Astrocyte (in vitro differentiated cells and primary cell): ENCODE data around the gene MRPS11. TPM values are rescaled to one million over a fixed set of nuclear protein-coding genes. Genes with fewer than 3 reads are reported as not detected.
"Not testable (repeated sequence)": the region's sequence is repeated elsewhere in the genome, so short reads cannot be mapped to it uniquely, and the experiment has no call there.

Experiments
- DNase-seq: peaks from one replicate; pipeline ENCODE4 v3.0.0-alpha.2; 2010; ENCODE audit warnings: low read depth
- FAIRE-seq: peaks from 2 replicates; lab custom pipeline; 2011; peaks lifted over from hg19 to GRCh38; lab: Jason Lieb, UNC
- H2AFZ ChIP-seq: 2 replicates; pipeline ENCODE4 v1.6.0; 2012; ENCODE audit warnings: low read depth, low read length, inconsistent platforms
- H3K27ac ChIP-seq: 2 replicates; pipeline ENCODE4 v1.5.1; 2011; ENCODE audit warnings: low read depth, low read length, inconsistent platforms
- H3K27me3 ChIP-seq: 2 replicates; pipeline ENCODE4 v1.6.0; 2011; ENCODE audit warnings: low read length, inconsistent platforms; ENCODE audit not compliant: insufficient read depth
- H3K36me3 ChIP-seq: 2 replicates; pipeline ENCODE4 v1.5.1; 2011; ENCODE audit warnings: low read length, inconsistent platforms; ENCODE audit not compliant: insufficient read depth
- H3K4me1 ChIP-seq: 2 replicates; pipeline ENCODE4 v1.5.1; 2011; ENCODE audit warnings: low read length, inconsistent platforms; ENCODE audit not compliant: insufficient read depth
- H3K4me2 ChIP-seq: 2 replicates; pipeline ENCODE4 v1.6.0; 2012; ENCODE audit warnings: low read length, inconsistent platforms
- H3K4me3 ChIP-seq: 2 replicates; pipeline ENCODE4 v1.5.1; 2011; ENCODE audit warnings: low read depth, mild to moderate bottlenecking, low read length, inconsistent platforms; ENCODE audit not compliant: insufficient read depth
- H3K79me2 ChIP-seq: 2 replicates; pipeline ENCODE4 v1.6.0; 2012; ENCODE audit warnings: mild to moderate bottlenecking, low read length, inconsistent platforms; ENCODE audit not compliant: insufficient read depth
- H3K9ac ChIP-seq: 2 replicates; pipeline ENCODE4 v1.6.0; 2012; ENCODE audit warnings: mild to moderate bottlenecking, low read length, inconsistent platforms
- H3K9me3 ChIP-seq: 2 replicates; pipeline ENCODE4 v1.5.1; 2012; ENCODE audit warnings: low read depth, mild to moderate bottlenecking, low read length, inconsistent platforms; ENCODE audit not compliant: insufficient read depth
- H4K20me1 ChIP-seq: 2 replicates; pipeline ENCODE4 v1.6.0; 2012; ENCODE audit warnings: low read length, inconsistent platforms; ENCODE audit not compliant: insufficient read depth
- H3K27ac Mint-ChIP-seq: one replicate; pipeline ENCODE4 v1.8.0; 2021; ENCODE audit warnings: mild to moderate bottlenecking, mixed read lengths; ENCODE audit not compliant: unreplicated experiment
- H3K27me3 Mint-ChIP-seq: one replicate; pipeline ENCODE4 v1.8.0; 2021; ENCODE audit warnings: low read depth, mixed read lengths; ENCODE audit not compliant: unreplicated experiment
- H3K36me3 Mint-ChIP-seq: one replicate; pipeline ENCODE4 v1.8.0; 2021; ENCODE audit warnings: low read depth, mixed read lengths; ENCODE audit not compliant: unreplicated experiment
- H3K4me1 Mint-ChIP-seq: one replicate; pipeline ENCODE4 v1.8.0; 2021; ENCODE audit warnings: low read depth, mixed read lengths; ENCODE audit not compliant: unreplicated experiment
- H3K4me3 Mint-ChIP-seq: one replicate; pipeline ENCODE4 v1.8.0; 2021; ENCODE audit warnings: mild to moderate bottlenecking, moderate library complexity, mixed read lengths; ENCODE audit not compliant: unreplicated experiment
- H3K9me3 Mint-ChIP-seq: one replicate; pipeline ENCODE4 v1.8.0; 2021; ENCODE audit warnings: mild to moderate bottlenecking, mixed read lengths; ENCODE audit not compliant: unreplicated experiment
- EZH2 ChIP-seq: IDR thresholded peaks from 2 replicates; pipeline ENCODE4 v1.6.1; 2012; ENCODE audit warnings: mild to moderate bottlenecking, low read length, inconsistent platforms; ENCODE audit not compliant: insufficient read depth
- total RNA-seq: library from RNA; stranded (reverse); gene quantifications from 2 replicates; pipeline ENCODE4 v1.2.1, GENCODE V29; 2021
- TF ChIP-seq, protein P1 (sequence below): IDR thresholded peaks from 2 replicates; pipeline ENCODE4 v1.5.1; 2011; ENCODE audit warnings: low read depth, mild to moderate bottlenecking, inconsistent platforms, low read length, moderate library complexity; ENCODE audit not compliant: insufficient read depth

The MRPS11 gene
- total RNA-seq, 1 donor from 2014 or later: 50.7 TPM

- Histone ChIP-seq H2AFZ (peak overlapping the region; percentile 94), H3K36me3 (peaks cover 14% of the 10 kb centered on the region), H3K9me3 (no peaks in the 10 kb centered on the region), H4K20me1 (peaks cover under 1% of the 10 kb centered on the region), H3K27ac (peak overlapping the region; percentile 93), H3K4me1 (peaks cover 18% of the 10 kb centered on the region), H3K4me3 (peak overlapping the region; percentile 98), H3K4me2 (peak overlapping the region; percentile 99), H3K27me3 (no peaks in the 10 kb centered on the region), H3K79me2 (peaks cover 51% of the 10 kb centered on the region), H3K9ac (peak overlapping the region; percentile 87)
- no peak for TF ChIP-seq EZH2
- TF ChIP-seq, protein P1, sequence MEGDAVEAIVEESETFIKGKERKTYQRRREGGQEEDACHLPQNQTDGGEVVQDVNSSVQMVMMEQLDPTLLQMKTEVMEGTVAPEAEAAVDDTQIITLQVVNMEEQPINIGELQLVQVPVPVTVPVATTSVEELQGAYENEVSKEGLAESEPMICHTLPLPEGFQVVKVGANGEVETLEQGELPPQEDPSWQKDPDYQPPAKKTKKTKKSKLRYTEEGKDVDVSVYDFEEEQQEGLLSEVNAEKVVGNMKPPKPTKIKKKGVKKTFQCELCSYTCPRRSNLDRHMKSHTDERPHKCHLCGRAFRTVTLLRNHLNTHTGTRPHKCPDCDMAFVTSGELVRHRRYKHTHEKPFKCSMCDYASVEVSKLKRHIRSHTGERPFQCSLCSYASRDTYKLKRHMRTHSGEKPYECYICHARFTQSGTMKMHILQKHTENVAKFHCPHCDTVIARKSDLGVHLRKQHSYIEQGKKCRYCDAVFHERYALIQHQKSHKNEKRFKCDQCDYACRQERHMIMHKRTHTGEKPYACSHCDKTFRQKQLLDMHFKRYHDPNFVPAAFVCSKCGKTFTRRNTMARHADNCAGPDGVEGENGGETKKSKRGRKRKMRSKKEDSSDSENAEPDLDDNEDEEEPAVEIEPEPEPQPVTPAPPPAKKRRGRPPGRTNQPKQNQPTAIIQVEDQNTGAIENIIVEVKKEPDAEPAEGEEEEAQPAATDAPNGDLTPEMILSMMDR: peak; percentile 35
- no peak for FAIRE-seq
- no peaks in the 10 kb centered on the region for H3K27me3 Mint-ChIP-seq
- H3K4me1 Mint-ChIP-seq: peaks cover 27% of the 10 kb centered on the region
- peak overlapping the region; percentile 97 for H3K27ac Mint-ChIP-seq
- DNase-seq: no peak
- H3K36me3 Mint-ChIP-seq: peaks cover under 1% of the 10 kb centered on the region
- H3K4me3 Mint-ChIP-seq: peak overlapping the region; percentile 93
- no peaks in the 10 kb centered on the region for H3K9me3 Mint-ChIP-seq
Measured at GRCh38 chr15:88467935-88468528, 524 bp downstream of the MRPS11 start.

GRCh38 chr15:88468721-88469120 lies 1.2 kb downstream of the MRPS11 start:
- not testable (repeated sequence) for H3K9me3 ChIP-seq, H3K27me3 Mint-ChIP-seq, H3K27me3 ChIP-seq, H3K9me3 Mint-ChIP-seq, H4K20me1 ChIP-seq, H3K36me3 Mint-ChIP-seq, H3K36me3 ChIP-seq, FAIRE-seq, H3K27ac ChIP-seq, H2AFZ ChIP-seq, DNase-seq, H3K27ac Mint-ChIP-seq
- peaks cover 23% of the 10 kb centered on the region for H3K4me1 Mint-ChIP-seq
- Histone ChIP-seq H3K4me3 (peak overlapping the region; percentile 98), H3K79me2 (peaks cover 51% of the 10 kb centered on the region), H3K4me2 (peak overlapping the region; percentile 99), H3K9ac (peak overlapping the region; percentile 87), H3K4me1 (peaks cover 18% of the 10 kb centered on the region)
- peak overlapping the region; percentile 93 for H3K4me3 Mint-ChIP-seq

DNA sequence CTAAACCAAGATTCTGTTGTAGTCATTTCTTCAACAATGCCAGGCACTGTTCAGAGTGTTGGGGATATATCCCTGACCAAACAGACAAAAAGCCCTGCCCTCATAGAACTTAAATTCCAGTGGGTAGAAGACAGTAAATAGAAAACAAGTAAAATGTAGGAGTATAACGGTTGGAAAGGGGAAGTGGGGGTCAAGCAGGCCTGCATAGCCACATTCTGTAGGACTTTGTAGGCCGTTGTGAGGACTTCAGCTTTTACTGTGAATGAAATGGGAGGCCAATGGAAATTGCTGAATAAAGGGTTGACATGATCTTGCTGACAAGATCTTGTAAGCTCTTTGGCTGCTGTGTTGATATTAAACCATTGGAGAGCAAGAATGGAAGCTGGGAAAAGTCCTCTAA lies 1.8 kb downstream of the MRPS11 start:
- peaks cover 4% of the 10 kb centered on the region for H3K36me3 ChIP-seq
- H2AFZ ChIP-seq: no peak overlapping the region
- H4K20me1 ChIP-seq: peaks cover 3% of the 10 kb centered on the region
- H3K4me3 Mint-ChIP-seq: no peak overlapping the region
- no peak overlapping the region for H3K9ac ChIP-seq
- peaks cover 2% of the 10 kb centered on the region for H3K36me3 Mint-ChIP-seq
- no peak for TF ChIP-seq EZH2
- TF ChIP-seq, protein P1: no peak
- DNase-seq (no peak), FAIRE-seq (no peak)
- peaks cover 51% of the 10 kb centered on the region for H3K79me2 ChIP-seq
- no peaks in the 10 kb centered on the region for H3K9me3 ChIP-seq
- H3K4me1 Mint-ChIP-seq: peaks cover 19% of the 10 kb centered on the region
- H3K4me2 ChIP-seq: no peak overlapping the region
- no peak overlapping the region for H3K4me3 ChIP-seq
- no peaks in the 10 kb centered on the region for H3K9me3 Mint-ChIP-seq
- H3K27me3 Mint-ChIP-seq: no peaks in the 10 kb centered on the region
- H3K27me3 ChIP-seq: no peaks in the 10 kb centered on the region
- H3K27ac Mint-ChIP-seq: no peak overlapping the region
- H3K27ac ChIP-seq: no peak overlapping the region
- peaks cover 18% of the 10 kb centered on the region for H3K4me1 ChIP-seq
